GM12878 (cell line): ENCODE results near the gene CAVIN2. TPM values are rescaled to one million over a fixed set of nuclear protein-coding genes. Genes with fewer than 3 reads are reported as not detected.

Experiments
- ATAC-seq: fragments of 200-7000 bp; cut with Tn5 transposase; 3 replicates; pipeline ENCODE4 v1.9.1; 2020; ENCODE audit warnings: mild to moderate bottlenecking, moderate library complexity
- BruUV-seq: library from RNA; stranded (reverse); fragments of 400-500 nt; replicated peaks from 2 replicates; lab custom pipeline; 2021; lab: Mats Ljungman, UMichigan
- CTCF ChIA-PET: fragments of 300-600 bp; sonication (Branson Sonifier 250); formaldehyde crosslinking; extraction: SDS; loops from one replicate; lab custom pipeline; 2021; ENCODE audit warnings: inconsistent platforms; lab: Yijun Ruan, JAX
- POLR2A ChIA-PET: fragments of 350-600 bp; formaldehyde crosslinking; extraction: SDS; loops from one replicate; lab custom pipeline; 2021; ENCODE audit warnings: inconsistent platforms; lab: Charles Lee
- RAD21 ChIA-PET: fragments of 300-600 bp; sonication (Branson Sonifier 250); formaldehyde crosslinking; loops from one replicate; lab custom pipeline; 2023; ENCODE audit warnings: antibody characterized with exemption; ENCODE audit not compliant: unreplicated experiment; lab: Charles Lee
- SMC1A ChIA-PET: fragments of 300-600 bp; sonication (Branson Sonifier 250); formaldehyde crosslinking; loops from one replicate; lab custom pipeline; 2023; ENCODE audit not compliant: unreplicated experiment, uncharacterized antibody; lab: Charles Lee
- DNase-seq: peaks from one replicate; pipeline ENCODE4 v3.0.0-alpha.2; 2011; ENCODE audit warnings: low read depth, low spot score
- FAIRE-seq: peaks from 3 replicates; lab custom pipeline; 2011; peaks lifted over from hg19 to GRCh38; lab: Jason Lieb, UNC
- H2AFZ ChIP-seq: 2 replicates; pipeline ENCODE4 v1.6.0; 2011; ENCODE audit warnings: low read depth, low read length, control low read depth; ENCODE audit not compliant: control insufficient read depth
- H3K27ac ChIP-seq: 2 replicates; pipeline ENCODE4 v1.5.1; 2011; ENCODE audit warnings: control low read depth; ENCODE audit not compliant: control insufficient read depth, insufficient read depth
- H3K27me3 ChIP-seq, 2 experiments: replicated peaks in 1 of 2; 2 replicates each; pipeline versions ENCODE4 v1.6.0 to v1.6.1; 2011; ENCODE audit warnings: low read length in 1 of 2; ENCODE audit not compliant: control insufficient read depth in 2 of 2, insufficient read depth in 2 of 2
- H3K36me3 ChIP-seq, 2 experiments: 2 replicates each; pipeline ENCODE4 v1.5.1; 2011; ENCODE audit warnings: low read length in 1 of 2; ENCODE audit not compliant: control insufficient read depth in 2 of 2, insufficient read depth in 2 of 2
- H3K4me1 ChIP-seq: 2 replicates; pipeline ENCODE4 v1.6.1; 2011; ENCODE audit warnings: mild to moderate bottlenecking, low read length, moderate library complexity, mixed read lengths; ENCODE audit not compliant: control insufficient read depth, insufficient read depth
- H3K4me2 ChIP-seq: 2 replicates; pipeline ENCODE4 v1.6.0; 2011; ENCODE audit warnings: control low read depth; ENCODE audit not compliant: control insufficient read depth, insufficient read depth
- H3K4me3 ChIP-seq: fragments of 200-600 bp; sonication (generic); 2 replicates; pipeline ENCODE4 v1.5.1; 2016
- H3K79me2 ChIP-seq: 2 replicates; pipeline ENCODE4 v1.6.0; 2011; ENCODE audit warnings: low read length; ENCODE audit not compliant: control insufficient read depth, insufficient read depth
- H3K9ac ChIP-seq: 2 replicates; pipeline ENCODE4 v1.8.0; 2011; ENCODE audit warnings: low read length, control low read depth, mixed read lengths; ENCODE audit not compliant: control insufficient read depth, insufficient read depth
- H3K9me3 ChIP-seq: replicated peaks from 3 replicates; pipeline ENCODE4 v1.5.1; 2011; ENCODE audit warnings: mild to moderate bottlenecking, low read length; ENCODE audit not compliant: control insufficient read depth, insufficient read depth
- H4K20me1 ChIP-seq: 2 replicates; pipeline ENCODE4 v1.6.0; 2011; ENCODE audit not compliant: control insufficient read depth, insufficient read depth
- CEBPB ChIP-seq, 2 experiments: fragments of 150-350 bp in 1 of 2; IDR thresholded peaks; 2 replicates each; pipeline ENCODE4 v1.6.1; 2012 to 2014; ENCODE audit warnings: low read depth in 2 of 2, low read length in 2 of 2, borderline replicate concordance in 1 of 2, inconsistent platforms in 1 of 2
- MYB ChIP-seq: fragments of 150-350 bp; IDR thresholded peaks from 2 replicates; pipeline ENCODE4 v1.6.1; 2014; ENCODE audit warnings: mild to moderate bottlenecking, low read depth, low read length, borderline replicate concordance
- TCF3 ChIP-seq: IDR thresholded peaks from 2 replicates; pipeline ENCODE4 v1.6.1; 2012; ENCODE audit warnings: low read depth, mild to moderate bottlenecking, low read length, borderline replicate concordance; ENCODE audit not compliant: insufficient read depth
- WGBS: methylation state at CpG from one replicate; pipeline ENCODE4 v1.1.6; 2016; ENCODE audit warnings: low lambda C conversion rate; ENCODE audit not compliant: insufficient replicate concordance, insufficient coverage; ENCODE audit errors: missing lambda C conversion rate; 5-methylcytosine and 5-hydroxymethylcytosine counted together
- in situ Hi-C: fragments of 300-500 bp; cut with MboI; formaldehyde crosslinking; loops from 9 replicates; pipeline ENCODE4 v1.14.3; 2018; ENCODE audit warnings: mixed read lengths
- intact Hi-C: fragments of 100-400 bp; cut with micrococcal nuclease; formaldehyde crosslinking; loops from one replicate; pipeline ENCODE4 v1.14.2; 2022; ENCODE audit not compliant: unreplicated experiment
- polyA plus RNA-seq, 11 experiments: library from polyadenylated mRNA; depleted of rRNA in 4 of 11; unstranded in 6 of 11; stranded (reverse) in 5 of 11; fragments of >200 nt; fragmentation: Nextera tagmentation in 4 of 11; fragmentation: Illumina TruSeq in 1 of 11; extraction: Ambion mirVana in 4 of 11; extraction: Trizol in 1 of 11; gene quantifications; 1 replicate in 1 of 11; 2 replicates in 10 of 11; pipeline versions ENCODE4 v1.2.1 to v1.2.3, GENCODE V29; 2011 to 2016; ENCODE audit warnings: inconsistent platforms in 2 of 11, missing spikeins in 2 of 11, low read depth in 1 of 11
- total RNA-seq, 4 experiments: library from RNA; depleted of rRNA in 3 of 4; stranded (reverse); fragments of >200 nt in 3 of 4; fragmentation: Illumina TruSeq in 1 of 4; extraction: Trizol in 1 of 4; gene quantifications; 2 replicates each; pipeline versions ENCODE4 v1.2.1 to v1.2.3, GENCODE V29; 2013 to 2021

The CAVIN2 gene
- total and polyA plus RNA-seq, 10 of the 15 experiments (the other 5 are each of a cell fraction or from before 2014, with no cell fraction given): not detected

- 44% methylated on average over 4 of the region's 4 CpGs for WGBS
- no peak for ATAC-seq
- no TSS peak for BruUV-seq
- RAD21 ChIA-PET: no interaction called here
- no peak for DNase-seq
- H3K27me3 ChIP-seq: no peaks in the 10 kb centered on the region
- TF ChIP-seq CEBPB (IDR thresholded peaks at IDR 0.05; ENCODE audit: borderline replicate concordance in 1 of 2, low read depth in 2 of 2, low read length in 2 of 2) (peak in 1 of 2 experiments; percentile 46; a peak in 1 of 4 replicates), TCF3 (no peak)
- no peaks in the 10 kb centered on the region for H3K36me3 ChIP-seq
- H3K4me1 ChIP-seq: no peaks in the 10 kb centered on the region
- H3K27ac ChIP-seq: no peak overlapping the region
- no peak overlapping the region for H3K9ac ChIP-seq
- POLR2A ChIA-PET: no interaction called here
- H3K9me3 ChIP-seq: no peaks in the 10 kb centered on the region
- SMC1A ChIA-PET: interaction anchor here (2.1 kb wide), 1 partner anchor 285 kb away, joined by 8 read pairs; no protein-coding TSS in a partner anchor
- H2AFZ ChIP-seq: no peak overlapping the region
- no peak overlapping the region for H3K4me3 ChIP-seq
- no peak overlapping the region for H3K4me2 ChIP-seq
- no peaks in the 10 kb centered on the region for H3K79me2 ChIP-seq
- in situ Hi-C loops: no loop called here
- intact Hi-C loops: no loop called here
- H4K20me1 ChIP-seq: no peaks in the 10 kb centered on the region
- no peak for FAIRE-seq
- CTCF ChIA-PET: interaction anchor here (1.2 to 2.4 kb wide), 2 partner anchors 8 to 285 kb away, joined by 3 to 9 read pairs; no protein-coding TSS in a partner anchor
Observed at GRCh38 chr2:191877875-191878274, 31.0 kb upstream of the CAVIN2 start.

GRCh38 chr2:191875859-191876258 is 29.0 kb upstream of the CAVIN2 start:
- 0% methylated on average over 2 of the region's 2 CpGs for WGBS
- H3K27me3 ChIP-seq: no peaks in the 10 kb centered on the region
- RAD21 ChIA-PET: interaction anchor here (1.6 kb wide), 1 partner anchor 287 kb away, joined by 4 read pairs; no protein-coding TSS in a partner anchor
- intact Hi-C loops: no loop called here
- POLR2A ChIA-PET: no interaction called here
- TF ChIP-seq MYB: no peak
- TF ChIP-seq, all 136 proteins: peak for 0
- FAIRE-seq (no peak), DNase-seq (no peak), ATAC-seq (no peak)
- H3K79me2 ChIP-seq: no peaks in the 10 kb centered on the region
- no peaks in the 10 kb centered on the region for H3K9me3 ChIP-seq
- BruUV-seq: no TSS peak
- no peak overlapping the region for H3K9ac ChIP-seq
- H4K20me1 ChIP-seq: no peaks in the 10 kb centered on the region
- no peaks in the 10 kb centered on the region for H3K36me3 ChIP-seq
- no peak overlapping the region for H3K4me2 ChIP-seq
- H2AFZ ChIP-seq: no peak overlapping the region
- no peaks in the 10 kb centered on the region for H3K4me1 ChIP-seq
- ChIA-PET SMC1A (interaction anchor here (1.1 to 1.5 kb wide), 4 partner anchors 19 to 294 kb away, joined by 3 to 4 read pairs (median 3); no protein-coding TSS in a partner anchor), CTCF (interaction anchor here (0.8 kb wide), 1 partner anchor 287 kb away, joined by 3 read pairs; no protein-coding TSS in a partner anchor)
- no peak overlapping the region for H3K27ac ChIP-seq
- in situ Hi-C loops: no loop called here
- H3K4me3 ChIP-seq: no peak overlapping the region
